Gastrocnemius medialis (tissue), 4 donors: ENCODE data around the gene MAP4K5.

ENCODE experiments used
- CTCF ChIP-seq, 5 experiments: fragments of 450-650 bp in 3 of 5; fragments of 200-600 bp in 2 of 5; sonication (generic) in 2 of 5; IDR thresholded peaks in 4 of 5; conservative IDR thresholded peaks in 1 of 5; 1 replicate in 4 of 5; 2 replicates in 1 of 5; pipeline ENCODE4 v1.5.1; 2016 to 2019; ENCODE audit warnings: antibody characterized with exemption in 5 of 5, mild to moderate bottlenecking in 3 of 5, moderate library complexity in 3 of 5
- POLR2A ChIP-seq, 2 donors: fragments of 450-650 bp; IDR thresholded peaks; one replicate each; pipeline ENCODE4 v1.6.1; 2017; ENCODE audit warnings: antibody characterized with exemption in 2 of 2, mild to moderate bottlenecking in 2 of 2, moderate library complexity in 2 of 2

- TF ChIP-seq CTCF (IDR thresholded peaks at IDR 0.05 in 4 of 5, conservative IDR thresholded peaks at IDR 0.05 in 1 of 5) (no peak), POLR2A (IDR thresholded peaks at IDR 0.05) (no peak)
Measured at GRCh38 chr14:50529288-50530179, 2.8 kb downstream of the MAP4K5 start.
